Measurements from ENCODE around the gene CD226. TPM values are rescaled to one million over a fixed set of nuclear protein-coding genes. Genes with fewer than 3 reads are reported as not detected.
A peak's percentile ranks its signal among the peaks of the same experiment; 100 is the strongest.

The CD226 gene
- total and polyA plus RNA-seq, 10 of the 15 experiments (the other 5 are each of a cell fraction or from before 2014, with no cell fraction given): 12.9 to 68.8 (median 47.3) TPM

GRCh38 chr18:69949538-69949936 is 1.9 kb upstream of the CD226 start:
- POLR2A ChIA-PET: no interaction called here

More at GRCh38 chr18:69949538-69949936, 1.9 kb upstream of the CD226 start:
- 72% methylated on average over 4 of the region's 4 CpGs for WGBS (ENCODE audit: insufficient coverage, insufficient replicate concordance, low lambda C conversion rate, missing lambda C conversion rate)
- ATAC-seq (peak; percentile 9), FAIRE-seq (no peak), DNase-seq (ENCODE audit: low read depth, low spot score) (no peak)
- Histone ChIP-seq H3K27me3 (replicated peaks in 1 of 2; ENCODE audit: control insufficient read depth in 2 of 2, insufficient read depth in 2 of 2, low read length in 1 of 2) (no peaks in the 10 kb centered on the region), H3K9me3 (replicated peaks; ENCODE audit: control insufficient read depth, insufficient read depth, low read length) (peaks cover 1% of the 10 kb centered on the region; the same call in 2 of the 3 replicates), H3K4me3 (peak overlapping the region; percentile 33; the same call in 1 of the 2 replicates), H3K79me2 (ENCODE audit: control insufficient read depth, insufficient read depth, low read length) (peaks cover 28% of the 10 kb centered on the region), H3K36me3 (ENCODE audit: control insufficient read depth in 2 of 2, insufficient read depth in 2 of 2, low read length in 1 of 2) (no peaks in the 10 kb centered on the region; a peak in 1 of 4 replicates), H3K4me1 (ENCODE audit: control insufficient read depth, insufficient read depth, low read length) (peaks cover 32% of the 10 kb centered on the region), H3K4me2 (ENCODE audit: control insufficient read depth, insufficient read depth) (peak overlapping the region; percentile 87; the same call in 1 of the 2 replicates), H3K9ac (ENCODE audit: control insufficient read depth, insufficient read depth, low read length) (peak overlapping the region; percentile 57; the same call in 1 of the 2 replicates), H4K20me1 (ENCODE audit: control insufficient read depth, insufficient read depth) (no peaks in the 10 kb centered on the region), H2AFZ (ENCODE audit: control insufficient read depth, low read depth, low read length) (no peak overlapping the region), H3K27ac (ENCODE audit: control insufficient read depth, insufficient read depth) (peak overlapping the region; percentile 80)
- intact Hi-C loops (cut with micrococcal nuclease; ENCODE audit: unreplicated experiment) (loop anchor here (1.0 to 5.0 kb wide), 4 partner anchors 53 to 109 kb away; no protein-coding TSS in a partner anchor), in situ Hi-C loops (cut with MboI) (no loop called here)
- no TSS peak for BruUV-seq (replicated peaks)
- SMC1A ChIA-PET (ENCODE audit: uncharacterized antibody, unreplicated experiment): no interaction called here
- TF ChIP-seq, protein P1, sequence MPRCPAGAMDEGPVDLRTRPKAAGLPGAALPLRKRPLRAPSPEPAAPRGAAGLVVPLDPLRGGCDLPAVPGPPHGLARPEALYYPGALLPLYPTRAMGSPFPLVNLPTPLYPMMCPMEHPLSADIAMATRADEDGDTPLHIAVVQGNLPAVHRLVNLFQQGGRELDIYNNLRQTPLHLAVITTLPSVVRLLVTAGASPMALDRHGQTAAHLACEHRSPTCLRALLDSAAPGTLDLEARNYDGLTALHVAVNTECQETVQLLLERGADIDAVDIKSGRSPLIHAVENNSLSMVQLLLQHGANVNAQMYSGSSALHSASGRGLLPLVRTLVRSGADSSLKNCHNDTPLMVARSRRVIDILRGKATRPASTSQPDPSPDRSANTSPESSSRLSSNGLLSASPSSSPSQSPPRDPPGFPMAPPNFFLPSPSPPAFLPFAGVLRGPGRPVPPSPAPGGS (IDR thresholded peaks at IDR 0.05; ENCODE audit: borderline replicate concordance, insufficient read depth, low read depth, low read length, poor library complexity, severe bottlenecking): peak; percentile 94
- TF ChIP-seq PBX3 (IDR thresholded peaks at IDR 0.05; ENCODE audit: insufficient replicate concordance, low read depth, low read length): peak; percentile 12
- no peak for TF ChIP-seq ZNF207 (IDR thresholded peaks at IDR 0.05; ENCODE audit: borderline replicate concordance)
- peak; percentile 42; the same call in 1 of the 3 replicates for TF ChIP-seq POU2F2 (IDR thresholded peaks at IDR 0.05; ENCODE audit: borderline replicate concordance, low read depth, low read length)
- TF ChIP-seq HDGF (IDR thresholded peaks at IDR 0.05): peak; percentile 97
- TF ChIP-seq EZH2 (IDR thresholded peaks at IDR 0.05; ENCODE audit: borderline replicate concordance, control insufficient read depth, low read depth, low read length): no peak
- TF ChIP-seq NFYB (IDR thresholded peaks at IDR 0.05; ENCODE audit: insufficient read depth, low read depth, low read length): no peak
- 0 out of 2 replicates have a peak, but pooled peaks have one; percentile 39 for TF ChIP-seq TCF3 (IDR thresholded peaks at IDR 0.05; ENCODE audit: borderline replicate concordance, insufficient read depth, low read depth, low read length)
- 0 out of 2 replicates have a peak, but pooled peaks have one; percentile 11 for TF ChIP-seq MTA3 (IDR thresholded peaks at IDR 0.05; ENCODE audit: borderline replicate concordance, low read length)
- TF ChIP-seq BHLHE40 (IDR thresholded peaks at IDR 0.05; ENCODE audit: borderline replicate concordance in 1 of 2, low read depth in 2 of 2, low read length in 1 of 2): peak in 1 of 2 experiments; percentile 56; a peak in 2 of 4 replicates
- RAD21 ChIA-PET (ENCODE audit: unreplicated experiment): no interaction called here
- CTCF ChIA-PET: no interaction called here
